A549 (cell line): ENCODE results near the gene CCSER1. TPM values are rescaled to one million over a fixed set of nuclear protein-coding genes. Genes with fewer than 3 reads are reported as not detected.

Source experiments
- ATAC-seq, 2 experiments: fragments of 200-7000 bp in 1 of 2; fragments of >200 bp in 1 of 2; cut with Nextera tagmentation in 1 of 2; cut with Tn5 transposase in 1 of 2; 3 replicates each; pipeline versions ENCODE4 v1.8.0 to v1.9.1; 2018 to 2020; ENCODE audit warnings: mild to moderate bottlenecking in 1 of 2, moderate library complexity in 1 of 2
- CTCF ChIA-PET: fragments of 300-600 bp; sonication (Branson Sonifier 250); formaldehyde crosslinking; extraction: SDS; loops from one replicate; lab custom pipeline; 2021; ENCODE audit warnings: antibody characterized with exemption, inconsistent platforms; lab: Yijun Ruan, JAX
- POLR2A ChIA-PET: fragments of 350-600 bp; formaldehyde crosslinking; extraction: SDS; loops from one replicate; lab custom pipeline; 2021; ENCODE audit warnings: antibody characterized with exemption, inconsistent platforms; lab: Yijun Ruan, JAX
- DNase-seq, 2 experiments: peaks; one replicate each; pipeline versions ENCODE4 v3.0.0 to v3.0.0-alpha.2; 2011 to 2016; ENCODE audit warnings: low read depth in 1 of 2, low spot score in 1 of 2
- FAIRE-seq: peaks from 2 replicates; lab custom pipeline; 2011; peaks lifted over from hg19 to GRCh38; lab: Jason Lieb, UNC
- H3K27ac ChIP-seq, 2 experiments: fragments of >200 bp; sonication (Bioruptor Twin); formaldehyde crosslinking; 3 replicates each; pipeline ENCODE4 v1.5.1; 2016 to 2017
- H3K4me1 ChIP-seq: fragments of >200 bp; sonication (Bioruptor Twin); formaldehyde crosslinking; 3 replicates; pipeline ENCODE4 v1.6.1; 2016
- H3K4me2 ChIP-seq: fragments of >200 bp; sonication (Bioruptor Twin); formaldehyde crosslinking; 3 replicates; pipeline ENCODE4 v1.6.1; 2016
- H3K4me3 ChIP-seq: fragments of >200 bp; sonication (Bioruptor Twin); formaldehyde crosslinking; 3 replicates; pipeline ENCODE4 v1.5.1; 2016
- H3K9me3 ChIP-seq: fragments of >200 bp; sonication (Bioruptor Twin); formaldehyde crosslinking; 3 replicates; pipeline ENCODE4 v1.6.1; 2016
- E2F6 ChIP-seq: IDR thresholded peaks from 2 replicates; pipeline ENCODE4 v1.6.1; 2012; ENCODE audit warnings: low read depth, borderline replicate concordance
- EHF ChIP-seq: fragments of 250-450 bp; sonication (Bioruptor Pico); IDR thresholded peaks from 2 replicates; pipeline ENCODE4 v1.5.0; 2020; ENCODE audit warnings: mild to moderate bottlenecking
- EP300 ChIP-seq, 2 experiments: fragments of >200 bp; sonication (Bioruptor Twin); formaldehyde crosslinking; IDR thresholded peaks; 2 replicates in 1 of 2; 3 replicates in 1 of 2; pipeline ENCODE4 v1.6.1; 2016 to 2017
- ESRRA ChIP-seq: fragments of 150-350 bp; IDR thresholded peaks from 2 replicates; pipeline ENCODE4 v1.6.1; 2014; ENCODE audit warnings: mild to moderate bottlenecking, low read length, borderline replicate concordance
- FOSL2 ChIP-seq, 2 experiments: fragments of 450-650 bp in 1 of 2; fragments of >200 bp in 1 of 2; sonication (Bioruptor Twin) in 1 of 2; formaldehyde crosslinking; IDR thresholded peaks; 2 replicates each; pipeline versions ENCODE4 v1.5.0 to v1.6.1; 2016 to 2020; ENCODE audit warnings: mild to moderate bottlenecking in 1 of 2, moderate library complexity in 1 of 2
- HMGXB4 ChIP-seq: fragments of 250-450 bp; sonication (Bioruptor Pico); IDR thresholded peaks from 2 replicates; pipeline ENCODE4 v1.5.0; 2021; ENCODE audit warnings: mild to moderate bottlenecking, moderate library complexity, borderline replicate concordance
- HOXB5 ChIP-seq: fragments of 250-450 bp; sonication (Bioruptor Pico); IDR thresholded peaks from 2 replicates; pipeline ENCODE4 v1.5.0; 2020; ENCODE audit warnings: mild to moderate bottlenecking, moderate library complexity
- JUNB ChIP-seq: fragments of >200 bp; sonication (Bioruptor Twin); formaldehyde crosslinking; IDR thresholded peaks from 2 replicates; pipeline ENCODE4 v1.6.1; 2016
- KDM1A ChIP-seq: fragments of 200-600 bp; sonication (generic); IDR thresholded peaks from 2 replicates; pipeline ENCODE4 v1.6.1; 2016; ENCODE audit warnings: low read depth, mild to moderate bottlenecking
- MAZ ChIP-seq: fragments of 150-350 bp; IDR thresholded peaks from 2 replicates; pipeline ENCODE4 v1.6.1; 2014; ENCODE audit warnings: antibody characterized with exemption, low read depth, low read length, borderline replicate concordance
- MYC ChIP-seq: IDR thresholded peaks from 2 replicates; pipeline ENCODE4 v1.6.1; 2012; ENCODE audit warnings: mild to moderate bottlenecking, inconsistent platforms, low read length, improper control_type of control experiment, borderline replicate concordance
- NFE2L2 ChIP-seq: fragments of 150-350 bp; conservative IDR thresholded peaks from 2 replicates; pipeline ENCODE4 v1.6.1; 2014; ENCODE audit warnings: low read length
- NPAS2 ChIP-seq: fragments of 250-450 bp; sonication (Bioruptor Pico); IDR thresholded peaks from 2 replicates; pipeline ENCODE4 v1.8.0; 2022; ENCODE audit warnings: mild to moderate bottlenecking, moderate library complexity, borderline replicate concordance
- NR3C1 ChIP-seq: fragments of >200 bp; sonication (Bioruptor Twin); formaldehyde crosslinking; IDR thresholded peaks from 3 replicates; pipeline ENCODE4 v1.6.1; 2017
- POLR2A ChIP-seq: IDR thresholded peaks from 2 replicates; pipeline ENCODE4 v1.6.1; 2012; ENCODE audit warnings: mild to moderate bottlenecking, low read length
- RFX5 ChIP-seq: fragments of 450-650 bp; IDR thresholded peaks from 2 replicates; pipeline ENCODE4 v1.7.1; 2014; ENCODE audit warnings: antibody characterized with exemption, mild to moderate bottlenecking, moderate library complexity
- ZSCAN20 ChIP-seq: fragments of 250-450 bp; sonication (Bioruptor Pico); IDR thresholded peaks from 2 replicates; pipeline ENCODE4 v1.8.0; 2022; ENCODE audit warnings: mild to moderate bottlenecking, moderate library complexity
- WGBS: methylation state at CpG from one replicate; pipeline ENCODE4 v1.1.6; 2017; ENCODE audit errors: missing lambda C conversion rate; 5-methylcytosine and 5-hydroxymethylcytosine counted together
- polyA plus RNA-seq, 4 experiments: library from polyadenylated mRNA; depleted of rRNA in 3 of 4; stranded (reverse); fragments of >200 nt; fragmentation: RNase III in 1 of 4; extraction: RNeasy Plus Mini Kit Qiagen cat#74134 plus additional on column Dnase treatment in 1 of 4; gene quantifications; 2 replicates in 3 of 4; 3 replicates in 1 of 4; pipeline ENCODE4 v1.2.3, GENCODE V29; 2011 to 2017
- TF ChIP-seq, protein P1 (sequence below): IDR thresholded peaks from 2 replicates; pipeline ENCODE4 v1.6.1; 2012
- TF ChIP-seq, protein P2 (sequence below): fragments of >200 bp; sonication (Bioruptor Twin); formaldehyde crosslinking; IDR thresholded peaks from 3 replicates; pipeline ENCODE4 v1.5.1; 2016
- TF ChIP-seq, protein P3 (sequence below): fragments of >200 bp; sonication (Bioruptor Twin); formaldehyde crosslinking; IDR thresholded peaks from 2 replicates; pipeline ENCODE4 v1.6.1; 2016

The CCSER1 gene
- polyA plus RNA-seq, 2 of the 4 experiments (the other 2 are of a cell fraction), result 0.06 TPM; not detected in 1

GRCh38 chr4:90570615-90571014, 443.4 kb downstream of the CCSER1 start:
- H3K4me1 ChIP-seq, result no peaks in the 10 kb centered on the region; the same call in 2 of the 3 replicates
- ATAC-seq, result no peak
- H3K4me2 ChIP-seq, result no peak overlapping the region
- H3K27ac ChIP-seq, result no peak overlapping the region
- no peak for TF ChIP-seq NPAS2
- TF ChIP-seq EP300 (IDR thresholded peaks at IDR 0.05), result no peak
- no peak for TF ChIP-seq MYC
- no peak for TF ChIP-seq FOSL2 (IDR thresholded peaks at IDR 0.05)
- no peak for TF ChIP-seq FOSL2 (CRISPR knock-in tag; IDR thresholded peaks at IDR 0.05)
- no peak for TF ChIP-seq E2F6
- no peak for TF ChIP-seq ESRRA
- TF ChIP-seq, protein P1, sequence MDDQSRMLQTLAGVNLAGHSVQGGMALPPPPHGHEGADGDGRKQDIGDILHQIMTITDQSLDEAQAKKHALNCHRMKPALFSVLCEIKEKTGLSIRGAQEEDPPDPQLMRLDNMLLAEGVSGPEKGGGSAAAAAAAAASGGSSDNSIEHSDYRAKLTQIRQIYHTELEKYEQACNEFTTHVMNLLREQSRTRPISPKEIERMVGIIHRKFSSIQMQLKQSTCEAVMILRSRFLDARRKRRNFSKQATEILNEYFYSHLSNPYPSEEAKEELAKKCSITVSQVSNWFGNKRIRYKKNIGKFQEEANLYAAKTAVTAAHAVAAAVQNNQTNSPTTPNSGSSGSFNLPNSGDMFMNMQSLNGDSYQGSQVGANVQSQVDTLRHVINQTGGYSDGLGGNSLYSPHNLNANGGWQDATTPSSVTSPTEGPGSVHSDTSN, result no peak
- TF ChIP-seq HMGXB4 (CRISPR knock-in tag), result no peak
- no peak for TF ChIP-seq ZSCAN20 (CRISPR knock-in tag)
- TF ChIP-seq NFE2L2, result no peak
- no peak for TF ChIP-seq HOXB5 (CRISPR knock-in tag)
- no peak for TF ChIP-seq MAZ
- no peak for TF ChIP-seq KDM1A
- no peak for TF ChIP-seq NR3C1
- TF ChIP-seq EHF (CRISPR knock-in tag), result no peak
- no peak for TF ChIP-seq JUNB
- TF ChIP-seq, protein P2, sequence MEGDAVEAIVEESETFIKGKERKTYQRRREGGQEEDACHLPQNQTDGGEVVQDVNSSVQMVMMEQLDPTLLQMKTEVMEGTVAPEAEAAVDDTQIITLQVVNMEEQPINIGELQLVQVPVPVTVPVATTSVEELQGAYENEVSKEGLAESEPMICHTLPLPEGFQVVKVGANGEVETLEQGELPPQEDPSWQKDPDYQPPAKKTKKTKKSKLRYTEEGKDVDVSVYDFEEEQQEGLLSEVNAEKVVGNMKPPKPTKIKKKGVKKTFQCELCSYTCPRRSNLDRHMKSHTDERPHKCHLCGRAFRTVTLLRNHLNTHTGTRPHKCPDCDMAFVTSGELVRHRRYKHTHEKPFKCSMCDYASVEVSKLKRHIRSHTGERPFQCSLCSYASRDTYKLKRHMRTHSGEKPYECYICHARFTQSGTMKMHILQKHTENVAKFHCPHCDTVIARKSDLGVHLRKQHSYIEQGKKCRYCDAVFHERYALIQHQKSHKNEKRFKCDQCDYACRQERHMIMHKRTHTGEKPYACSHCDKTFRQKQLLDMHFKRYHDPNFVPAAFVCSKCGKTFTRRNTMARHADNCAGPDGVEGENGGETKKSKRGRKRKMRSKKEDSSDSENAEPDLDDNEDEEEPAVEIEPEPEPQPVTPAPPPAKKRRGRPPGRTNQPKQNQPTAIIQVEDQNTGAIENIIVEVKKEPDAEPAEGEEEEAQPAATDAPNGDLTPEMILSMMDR, result no peak
- TF ChIP-seq, all 56 proteins: peak for 0
- no peak overlapping the region for H3K4me3 ChIP-seq
- DNase-seq (no peak), FAIRE-seq (no peak)
- CTCF ChIA-PET, result no interaction called here
- POLR2A ChIA-PET, result no interaction called here
- 56% methylated on average over 2 of the region's 2 CpGs for WGBS
- no peaks in the 10 kb centered on the region for H3K9me3 ChIP-seq

- ChIA-PET POLR2A (no interaction called here), CTCF (no interaction called here)
- Histone ChIP-seq H3K27ac (no peak overlapping the region), H3K4me3 (no peak overlapping the region), H3K4me1 (no peaks in the 10 kb centered on the region; the same call in 2 of the 3 replicates), H3K9me3 (no peaks in the 10 kb centered on the region), H3K4me2 (no peak overlapping the region)
- FAIRE-seq (no peak), DNase-seq (no peak), ATAC-seq (no peak)
- 0% methylated on average over 1 of the region's 2 CpGs for WGBS
- TF ChIP-seq POLR2A, result no peak
- TF ChIP-seq, protein P3, sequence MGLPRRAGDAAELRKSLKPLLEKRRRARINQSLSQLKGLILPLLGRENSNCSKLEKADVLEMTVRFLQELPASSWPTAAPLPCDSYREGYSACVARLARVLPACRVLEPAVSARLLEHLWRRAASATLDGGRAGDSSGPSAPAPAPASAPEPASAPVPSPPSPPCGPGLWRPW, result no peak
- no peak for TF ChIP-seq NFE2L2
- no peak for TF ChIP-seq RFX5
Observed at GRCh38 chr4:90572996-90573395, 445.8 kb downstream of the CCSER1 start.
